COLO829 (cell line): Measurements from ENCODE around the gene FAM76B.
A peak's percentile ranks its signal among the peaks of the same experiment; 100 is the strongest.

ENCODE experiments used
- DNase-seq: peaks from one replicate; pipeline ENCODE4 v3.0.0; 2012; ENCODE audit warnings: low spot score

FAM76B gene

DNA sequence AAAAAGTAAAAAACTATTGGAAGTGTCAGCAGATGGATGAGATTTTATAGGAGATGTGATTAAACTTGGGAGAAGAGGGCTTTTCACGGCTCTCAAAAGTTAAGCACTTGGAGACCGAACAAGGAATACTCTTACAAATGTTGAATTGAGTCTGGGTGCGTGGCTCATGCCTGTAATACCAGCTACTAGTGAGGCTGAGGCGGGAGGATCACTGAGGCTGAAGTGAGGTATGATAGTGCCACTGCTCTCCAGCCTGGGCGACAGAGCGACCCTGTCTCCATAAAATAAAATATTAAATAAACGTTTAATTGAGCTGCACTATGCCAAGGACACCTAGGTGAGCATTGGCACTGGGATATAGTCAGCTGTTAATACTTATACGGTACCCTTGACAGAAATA lies 2.6 kb upstream of the FAM76B start:
- DNase-seq, result no peak

DNA sequence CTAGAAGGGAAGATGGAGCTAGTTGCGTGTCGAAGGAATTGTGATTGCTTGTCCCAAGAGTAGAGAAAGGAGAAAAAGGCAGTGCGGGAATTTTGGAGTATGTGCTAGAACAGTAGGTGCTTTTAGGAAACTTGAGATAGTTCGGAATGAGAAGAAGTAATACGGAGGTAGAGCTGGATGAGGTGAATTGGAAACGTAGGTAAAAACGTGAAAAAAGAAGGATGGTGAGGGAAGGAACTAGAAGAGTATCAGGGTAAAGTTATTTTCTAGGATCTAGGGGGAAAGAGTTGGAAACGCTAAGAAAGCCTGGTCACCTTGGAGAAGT lies 2.1 kb upstream of the FAM76B start:
- no peak for DNase-seq

DNA sequence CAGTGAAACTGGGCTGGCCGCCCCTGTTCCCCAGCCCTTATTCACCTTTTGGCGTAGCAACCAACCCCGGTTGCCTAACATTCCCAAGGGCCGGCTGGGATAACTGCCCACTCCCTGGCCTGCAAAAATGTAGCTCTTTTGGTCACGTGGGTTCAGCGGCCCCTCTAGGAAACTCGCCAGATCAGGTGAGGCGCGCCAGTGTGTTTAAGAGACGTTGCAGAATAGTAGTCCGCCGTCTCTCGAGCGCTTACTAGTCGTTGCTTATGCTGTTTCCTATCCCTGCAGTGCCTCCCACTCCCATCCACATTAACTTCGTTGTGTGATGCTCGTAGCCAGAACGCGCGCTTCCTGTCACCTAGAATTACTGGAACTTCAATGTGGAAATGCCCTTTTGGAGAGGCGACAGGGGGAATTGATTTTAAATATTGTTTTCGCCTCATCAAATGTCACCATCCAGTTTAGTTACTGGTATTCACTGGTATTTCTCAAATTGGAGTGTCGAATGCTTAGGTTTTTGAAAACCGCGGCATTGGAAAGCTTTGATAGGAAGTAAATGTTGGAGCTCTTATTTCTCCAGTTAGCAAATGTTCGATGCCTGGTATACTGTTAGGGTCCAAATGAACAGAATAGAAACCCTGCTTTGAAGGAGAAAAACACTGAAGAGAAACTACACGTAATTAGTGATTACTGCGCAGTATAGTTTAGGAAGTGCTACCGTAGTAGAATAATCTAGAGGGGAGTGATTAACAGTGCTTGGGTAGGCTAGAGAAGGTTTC lies 1.5 kb upstream of the FAM76B start:
- peak; percentile 40 for DNase-seq

DNA sequence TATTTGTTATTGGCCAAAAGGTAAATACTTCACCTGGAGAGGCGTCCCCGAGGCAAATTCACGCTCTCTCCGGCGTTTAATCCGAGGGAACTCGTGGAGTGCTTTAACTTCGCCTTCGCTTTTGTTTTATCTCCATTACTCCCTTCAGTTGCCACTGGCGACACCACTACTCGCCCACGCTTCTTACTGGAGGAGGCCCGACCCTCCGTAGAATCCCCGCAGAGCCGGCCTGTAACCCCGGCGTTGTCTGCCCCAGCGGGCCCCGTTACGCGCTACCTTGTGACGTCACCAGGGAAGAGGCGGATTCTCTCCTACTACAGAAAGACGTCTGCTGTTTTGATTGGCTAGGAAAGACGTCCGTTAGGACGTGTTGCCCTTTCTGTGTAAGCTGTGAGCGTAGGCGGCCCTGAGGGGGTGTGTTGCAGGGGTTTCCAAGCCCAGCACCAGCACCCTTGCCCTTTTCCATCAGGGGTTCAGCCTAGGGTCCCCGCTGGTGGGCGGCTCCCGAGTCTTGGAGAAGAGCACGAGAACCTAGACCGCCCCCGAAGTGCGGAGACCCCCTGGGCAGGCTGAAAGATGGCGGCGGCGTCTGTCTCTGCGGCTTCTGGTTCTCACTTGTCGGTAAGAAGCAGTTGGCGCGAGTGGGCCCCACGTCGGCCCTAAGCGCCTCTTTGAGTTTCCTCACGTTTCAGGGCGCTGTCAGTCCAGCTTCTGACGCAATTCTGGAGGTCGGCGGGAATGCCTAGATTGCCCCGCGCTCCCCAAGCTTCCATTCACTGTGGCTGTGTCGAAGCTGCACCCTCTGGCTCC lies 746 bp upstream of the FAM76B start, which contains the start of gene CEP57:
Gene CEP57, plus strand, starts transcription at position 376 of the 810 bp plus-strand sequence. Its CDS starts 201 bp downstream, at position 577.
- DNase-seq, result peak; percentile 93

DNA sequence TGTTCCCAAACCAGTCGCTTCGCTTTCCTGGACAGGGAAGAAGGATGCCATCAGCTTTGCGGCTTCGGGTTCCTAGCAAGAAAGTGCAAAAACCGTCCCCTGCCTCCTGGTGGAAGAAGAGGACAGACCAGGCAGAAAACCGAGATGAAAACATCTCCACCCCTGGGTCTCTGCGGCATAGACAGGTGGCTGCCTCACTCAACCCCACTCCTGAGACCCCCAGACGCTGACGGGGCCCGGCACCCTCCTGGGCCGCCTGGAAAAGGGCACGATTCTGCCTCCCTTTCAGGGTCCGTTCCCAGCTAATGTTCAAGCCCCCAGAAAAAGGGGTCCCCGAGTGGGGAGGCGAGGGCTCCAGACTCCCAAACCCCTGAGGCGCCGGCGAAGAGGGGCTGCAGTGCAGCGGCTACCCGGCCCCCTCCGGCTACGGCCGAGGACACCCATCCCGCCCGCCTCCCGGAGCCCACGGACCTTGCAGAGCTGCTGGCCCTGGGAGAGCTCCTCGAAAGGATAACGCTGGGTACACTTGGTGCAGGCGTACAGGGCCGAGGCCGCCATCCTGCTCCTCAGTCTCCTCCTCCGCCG lies 569 bp downstream of the FAM76B start:
- peak; percentile 24 for DNase-seq

DNA sequence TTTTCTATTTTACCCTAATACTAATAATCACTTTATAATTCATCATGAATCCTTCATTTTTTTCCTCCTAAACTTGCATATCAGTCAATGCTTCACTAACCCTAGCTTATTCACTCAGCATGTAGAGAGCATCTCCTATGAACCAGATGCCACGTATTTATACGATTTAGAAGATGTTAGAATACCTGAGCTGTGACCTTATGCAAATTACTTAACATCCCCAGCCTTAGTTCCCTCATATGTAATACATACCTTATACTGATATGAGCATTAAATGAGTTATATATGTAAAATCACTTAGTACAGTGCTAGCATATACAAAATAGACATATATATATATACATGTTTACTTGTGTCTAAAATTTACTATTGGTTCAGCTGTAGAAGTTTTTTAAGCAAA lies 9.0 kb downstream of the FAM76B start:
- DNase-seq, result no peak

DNA sequence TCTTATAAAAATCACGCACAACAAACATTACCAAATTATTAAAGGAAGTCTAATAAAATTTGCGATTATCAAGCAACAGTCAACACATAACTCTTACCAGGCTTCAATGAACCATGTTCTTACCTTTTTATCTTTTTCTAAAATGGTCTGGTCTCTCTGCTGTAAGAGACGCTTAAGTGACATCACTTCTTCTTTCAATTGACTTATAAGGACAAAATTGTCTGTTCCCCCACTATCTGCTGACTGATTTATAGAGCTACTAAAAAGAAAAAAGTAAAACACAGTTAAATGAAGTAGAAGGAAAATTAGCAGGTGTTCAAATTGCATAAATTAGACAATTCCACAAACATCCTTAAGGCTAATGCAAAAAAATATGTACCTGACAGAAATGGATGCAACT lies 10.9 kb downstream of the FAM76B start:
- no peak for DNase-seq

DNA sequence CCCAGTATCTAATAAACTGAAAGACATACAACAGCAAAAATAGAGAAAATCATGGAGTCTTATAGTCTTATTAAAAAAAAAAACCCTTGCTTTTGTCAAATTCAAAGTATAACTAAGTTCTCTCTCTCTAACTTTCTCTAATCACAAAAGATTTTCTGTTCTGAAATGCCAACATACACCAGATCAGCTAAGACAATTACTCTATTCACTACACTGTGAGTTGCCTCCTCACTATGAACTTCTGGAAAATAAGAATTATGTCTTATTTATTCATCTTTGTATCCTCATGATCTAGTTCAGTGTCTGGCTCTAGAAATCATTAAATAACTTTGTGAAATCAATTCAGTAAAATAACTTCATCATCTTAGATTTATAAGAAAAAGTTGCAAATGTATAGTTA lies 12.7 kb downstream of the FAM76B start:
- DNase-seq, result peak; percentile 26

DNA sequence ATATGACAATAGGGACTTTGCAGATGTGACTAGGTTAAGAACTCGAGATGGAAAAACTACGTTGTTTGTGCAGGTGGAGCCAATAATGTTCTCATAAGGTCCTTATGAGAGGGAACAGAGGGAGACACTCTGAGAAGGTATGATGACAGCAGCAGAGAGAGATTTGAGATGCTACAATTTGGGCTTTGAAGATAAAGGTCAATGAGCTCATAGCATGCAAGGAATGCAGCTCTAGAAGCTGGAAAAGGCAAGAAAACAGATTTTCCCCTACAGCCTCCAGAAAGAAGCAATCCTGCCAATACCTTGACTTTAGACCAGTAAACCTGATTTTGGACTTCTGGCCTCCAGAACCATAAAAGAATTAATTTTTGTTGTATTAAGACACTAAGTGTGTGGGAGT lies 21.1 kb downstream of the FAM76B start:
- no peak for DNase-seq

DNA sequence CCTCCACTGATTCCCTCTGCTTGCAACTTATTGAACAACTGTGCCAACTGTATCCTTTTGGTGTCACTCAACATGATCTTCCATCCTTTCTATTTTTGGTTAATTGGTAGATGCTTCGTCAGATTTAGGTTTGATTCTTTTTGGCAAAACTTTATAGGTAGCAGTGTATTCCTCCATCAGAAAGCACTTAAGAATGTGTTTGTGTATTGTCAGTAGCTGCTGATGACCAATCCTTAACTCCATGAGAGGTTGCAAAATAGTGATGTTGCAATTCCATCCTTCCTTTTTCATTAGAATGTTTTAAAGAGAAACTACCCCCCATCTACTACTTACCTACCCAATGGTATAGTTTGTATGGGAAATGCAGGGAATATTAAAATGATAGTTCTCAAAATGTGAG lies 22.1 kb downstream of the FAM76B start:
- no peak for DNase-seq

DNA sequence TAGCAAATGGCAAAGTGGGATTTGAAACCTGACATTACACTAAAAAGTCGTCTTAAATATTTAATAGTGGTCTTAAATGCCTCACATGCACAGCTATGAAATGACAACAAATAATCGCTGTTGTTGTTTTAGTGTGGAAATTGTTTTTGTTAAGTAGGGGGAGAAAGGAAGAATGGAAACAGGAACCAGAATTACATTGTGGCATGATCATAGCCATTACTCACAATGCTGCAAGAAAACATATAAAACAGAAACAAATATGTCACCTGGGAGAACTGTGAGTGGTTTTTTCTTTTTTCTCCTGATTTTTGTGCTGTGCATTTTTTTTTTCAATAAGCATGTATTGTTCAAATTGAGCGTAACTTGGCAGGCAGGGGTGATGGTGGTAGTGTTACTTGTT lies 22.9 kb downstream of the FAM76B start:
- no peak for DNase-seq

DNA sequence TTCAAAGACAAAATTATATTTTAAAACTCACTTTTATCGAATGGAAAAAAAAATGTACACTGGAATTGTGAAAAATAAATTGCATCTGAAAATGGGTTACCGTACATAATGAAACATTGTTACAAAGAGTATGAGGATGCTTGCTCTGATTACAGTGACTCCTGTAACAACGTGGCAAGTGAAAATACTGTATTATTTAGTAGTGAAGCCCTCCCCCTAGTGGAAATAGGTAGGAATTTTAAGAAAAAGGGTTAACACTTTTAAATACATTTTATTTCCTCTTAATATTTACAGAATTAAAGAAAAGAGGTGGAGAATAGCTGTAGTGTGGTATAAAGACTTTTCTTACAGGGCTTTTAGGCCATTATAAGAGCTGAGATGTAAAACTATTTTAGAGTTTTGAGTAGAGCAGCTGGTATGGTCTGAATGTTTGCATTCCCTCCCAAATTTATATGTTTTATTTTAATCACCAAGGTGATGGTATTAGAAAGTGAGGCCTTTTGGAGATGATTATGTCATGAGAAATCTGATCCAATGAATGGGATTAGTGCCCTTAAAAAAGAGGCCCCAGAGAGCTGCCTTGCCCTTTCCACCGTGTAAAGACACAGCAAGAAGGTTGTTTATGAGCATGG lies 25.2 kb downstream of the FAM76B start:
- DNase-seq, result peak; percentile 67

DNA sequence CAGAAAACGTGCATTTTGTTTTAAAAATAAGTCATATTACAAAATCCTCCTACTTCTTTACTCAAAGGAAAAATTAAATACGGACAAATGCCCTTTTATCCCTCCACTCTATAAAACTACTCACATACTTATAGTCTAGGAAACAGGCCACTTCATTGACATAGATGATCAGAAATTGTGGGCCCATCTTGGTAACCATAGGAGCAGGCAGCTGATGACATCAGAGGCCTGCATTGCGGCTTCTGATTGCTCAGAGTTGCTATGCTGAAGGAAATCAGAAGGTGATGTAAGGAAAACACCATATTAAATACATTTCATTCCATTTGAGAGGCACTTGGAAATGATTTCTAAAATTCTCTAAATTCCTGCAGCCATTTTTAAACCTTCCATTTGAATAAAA lies 27.0 kb downstream of the FAM76B start:
- no peak for DNase-seq

DNA sequence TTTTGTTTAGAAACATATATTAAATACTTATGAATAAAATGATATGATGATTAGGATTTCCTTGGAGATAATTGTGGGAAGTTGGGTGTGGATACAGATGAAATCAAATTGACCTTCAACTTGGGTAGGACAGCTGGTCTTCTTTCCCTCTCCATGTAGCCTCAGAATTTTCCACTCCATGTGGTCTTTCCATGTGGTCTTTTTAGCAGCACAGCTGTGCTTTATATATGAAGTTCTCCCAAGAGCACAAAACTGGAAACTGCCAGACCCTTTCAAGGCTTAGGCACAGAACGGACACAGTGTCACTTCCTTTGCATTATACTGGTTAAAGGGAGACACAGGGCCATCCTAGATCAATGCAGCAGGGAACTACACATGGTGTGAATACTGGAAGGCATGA lies 28.6 kb downstream of the FAM76B start:
- no peak for DNase-seq

DNA sequence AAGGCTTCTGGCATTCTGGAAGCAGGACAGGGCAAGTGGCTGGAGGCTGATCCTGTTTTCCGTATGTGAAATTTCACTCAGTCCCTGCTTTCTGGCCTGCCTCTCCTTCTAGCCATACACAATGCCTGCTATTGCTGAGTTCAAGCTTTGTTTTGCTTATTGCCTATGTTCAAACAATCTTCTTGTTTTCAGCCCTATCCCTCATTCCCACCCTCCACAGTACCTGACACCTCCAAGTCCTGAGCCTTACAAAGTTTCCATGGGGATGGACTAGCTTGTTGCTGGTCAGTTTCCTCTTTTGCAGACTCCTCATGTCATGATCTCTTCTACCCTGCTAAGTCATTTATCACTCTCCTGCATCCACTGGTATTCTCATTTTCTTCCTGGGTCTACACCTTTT lies 38.1 kb downstream of the FAM76B start:
- no peak for DNase-seq

DNA sequence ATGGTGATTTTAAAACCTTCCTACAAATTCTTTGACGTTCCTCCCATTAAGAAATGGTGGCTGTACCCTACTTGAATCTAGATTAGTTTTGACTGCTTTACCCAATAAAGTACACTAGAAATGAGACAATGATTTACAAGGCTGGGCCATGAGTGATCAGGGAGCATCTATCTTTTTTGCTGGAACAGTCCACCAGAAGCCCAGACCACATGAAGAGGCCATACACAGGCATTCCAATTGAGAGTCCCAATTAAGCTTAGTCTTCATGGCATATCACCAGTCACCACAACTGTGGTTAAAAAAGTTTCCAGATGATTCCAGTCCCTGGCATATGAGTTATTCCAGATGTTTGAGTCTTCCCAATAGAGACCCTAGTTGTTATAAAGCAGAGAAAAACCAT lies 39.5 kb downstream of the FAM76B start:
- no peak for DNase-seq

DNA sequence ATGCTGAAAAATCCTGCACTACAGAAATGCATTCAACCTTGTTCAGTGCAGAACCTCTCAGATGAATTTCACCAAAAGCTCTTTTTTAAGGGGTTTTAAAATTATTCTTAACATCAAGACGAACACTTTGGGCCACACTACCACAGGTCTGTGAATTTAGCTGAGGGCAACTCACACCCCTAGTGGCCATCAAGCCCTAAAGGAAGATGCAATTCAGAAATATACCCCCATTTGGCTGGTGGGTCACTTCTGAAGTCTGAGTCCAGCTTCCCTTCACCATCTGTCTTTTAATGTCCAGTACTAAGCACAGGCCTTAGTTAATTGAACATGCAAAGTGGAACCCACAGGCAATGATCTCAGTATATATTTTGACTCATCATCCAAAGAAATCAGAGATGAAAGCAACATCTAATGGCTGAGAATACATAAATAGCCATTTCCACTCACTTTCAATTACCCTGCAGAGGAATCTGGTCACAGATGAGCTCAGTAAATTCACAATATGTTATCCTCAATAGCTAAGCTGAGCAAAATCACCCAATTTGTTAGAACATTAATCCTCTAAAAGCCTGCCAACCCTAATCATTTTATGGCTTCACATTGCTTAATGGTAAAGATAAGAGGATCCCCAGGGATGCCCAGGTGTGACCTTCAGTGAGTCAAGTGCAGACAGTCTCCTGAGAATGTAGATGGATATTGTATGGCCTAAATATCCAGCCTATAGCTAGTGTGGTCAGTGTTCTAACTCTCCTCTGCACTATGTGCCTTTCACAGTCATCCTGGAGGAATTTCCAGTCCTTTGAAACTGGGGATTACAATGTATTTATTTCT lies 50.3 kb downstream of the FAM76B start:
- DNase-seq, result no peak

DNA sequence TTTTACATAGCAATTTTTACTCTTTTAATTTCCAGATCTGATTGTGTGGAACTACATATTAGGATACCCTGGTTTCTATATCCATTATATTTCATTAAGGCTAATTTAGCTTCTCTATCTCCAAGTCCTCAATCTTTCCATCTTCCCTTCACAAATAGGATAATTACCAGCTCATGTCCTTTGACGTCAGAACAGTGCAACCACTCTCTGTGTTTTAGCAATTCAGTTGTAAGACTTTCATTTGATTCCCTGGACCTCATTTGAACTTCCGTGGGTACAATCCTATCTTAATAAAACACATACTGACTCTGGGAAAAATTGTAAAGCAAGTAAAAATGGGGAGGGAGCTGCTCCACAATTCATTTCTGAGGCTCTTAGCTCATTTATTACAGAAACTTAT lies 52.8 kb downstream of the FAM76B start:
- DNase-seq, result no peak

DNA sequence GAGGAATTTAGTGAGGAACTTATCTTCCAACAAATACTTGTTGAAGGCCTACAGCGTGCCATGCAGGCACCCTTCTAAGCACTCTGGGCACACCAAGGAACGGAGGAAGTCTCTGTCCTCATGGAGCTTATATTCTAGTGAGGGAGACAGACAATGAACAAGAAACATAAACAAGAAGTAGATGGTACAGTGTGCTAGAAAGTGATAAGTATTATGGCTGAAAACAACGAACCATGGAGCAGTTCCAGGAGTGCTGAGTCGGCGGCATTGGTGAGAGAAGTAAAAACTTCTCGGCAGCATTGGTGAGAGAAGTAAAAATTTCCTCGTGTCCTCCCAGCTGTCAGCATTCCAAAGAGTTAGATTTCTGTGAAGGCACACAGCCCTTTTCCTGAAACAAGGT lies 53.2 kb downstream of the FAM76B start:
- DNase-seq, result no peak

DNA sequence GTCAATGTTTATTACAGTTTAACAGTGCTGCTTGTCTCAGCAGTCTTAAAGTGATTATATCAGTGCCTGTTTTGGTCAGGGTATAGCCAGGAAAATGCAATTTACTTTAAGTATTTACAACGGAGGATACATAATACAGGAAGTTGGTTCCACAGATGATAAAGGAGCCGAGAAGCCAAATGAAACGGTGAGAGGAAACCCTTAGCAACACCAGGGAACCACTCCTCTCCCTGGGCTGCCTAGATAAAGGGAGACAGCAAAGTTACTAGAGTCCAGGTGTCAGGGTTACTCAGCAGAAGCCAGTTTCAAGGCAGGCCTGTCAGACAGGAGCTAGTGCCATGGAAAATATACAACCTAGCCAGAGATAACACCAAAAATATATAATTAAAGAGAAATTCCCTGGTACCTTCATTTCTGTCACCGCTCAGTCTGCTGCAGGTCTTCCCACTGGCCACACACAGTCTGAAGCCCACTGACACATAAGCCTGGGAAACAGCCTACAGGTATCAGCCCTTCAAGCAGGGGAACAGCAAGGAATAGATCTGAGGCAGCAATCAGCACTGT lies 55.5 kb downstream of the FAM76B start:
- DNase-seq, result no peak

DNA sequence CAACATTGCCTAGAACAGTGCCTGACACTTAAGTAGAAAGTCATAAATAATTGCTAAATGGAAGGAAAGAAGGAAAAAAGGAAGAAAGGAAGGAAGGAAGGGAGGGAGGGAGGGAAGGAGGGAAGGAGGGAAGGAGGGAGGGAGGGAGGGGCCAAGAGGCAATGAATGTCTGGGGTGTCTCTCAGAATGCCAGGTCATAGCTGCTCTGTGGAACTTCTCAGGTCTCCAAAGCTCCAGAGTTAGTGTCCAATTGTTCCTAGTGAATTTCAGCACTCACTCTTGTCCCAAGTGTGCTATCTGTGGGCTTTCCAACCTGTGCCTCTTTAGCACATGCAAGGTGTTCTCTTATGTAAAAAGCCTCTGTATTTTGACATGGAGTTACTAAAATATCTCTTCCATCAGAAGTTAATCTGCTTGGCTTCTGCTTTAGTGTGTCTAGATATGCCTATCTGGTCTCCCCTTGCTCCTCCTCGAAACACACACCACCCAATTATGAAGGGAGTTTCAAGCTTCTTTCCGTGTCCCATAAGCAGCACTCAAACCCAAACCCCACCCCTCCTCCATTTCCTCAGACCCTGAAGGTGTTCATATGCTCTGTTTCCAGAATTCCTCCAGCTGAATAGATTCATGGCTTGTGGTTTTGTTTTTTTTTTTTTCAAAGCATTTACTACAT lies 56.5 kb downstream of the FAM76B start:
- no peak for DNase-seq
